OCI-LY1 (cell line): Measurements from ENCODE around the gene EDEM3.

Experiments
- H2AFZ ChIP-seq: fragments of 200-600 bp; sonication (generic), shearing (Covaris generic); 2 replicates; pipeline ENCODE4 v1.6.0; 2014; ENCODE audit warnings: antibody characterized with exemption, mild to moderate bottlenecking, low read length
- H3F3A ChIP-seq: fragments of 200-600 bp; sonication (generic), shearing (Covaris generic); 2 replicates; pipeline ENCODE4 v1.6.0; 2014; ENCODE audit warnings: mild to moderate bottlenecking, antibody characterized with exemption, low read length, moderate library complexity; ENCODE audit not compliant: insufficient read depth
- H3K27ac ChIP-seq: fragments of 200-600 bp; sonication (generic); 2 replicates; pipeline ENCODE4 v1.5.1; 2014; ENCODE audit warnings: low read length, mixed run types, mild to moderate bottlenecking, low read depth; ENCODE audit not compliant: poor library complexity, severe bottlenecking
- H3K27me3 ChIP-seq: fragments of 200-600 bp; sonication (generic); 2 replicates; pipeline ENCODE4 v1.6.0; 2014; ENCODE audit warnings: antibody characterized with exemption, mild to moderate bottlenecking, low read length, moderate library complexity; ENCODE audit not compliant: insufficient read depth
- H3K36me3 ChIP-seq: fragments of 200-600 bp; sonication (generic); 2 replicates; pipeline ENCODE4 v1.6.1; 2014; ENCODE audit warnings: mild to moderate bottlenecking, antibody characterized with exemption, low read length, moderate library complexity, mixed read lengths; ENCODE audit not compliant: insufficient read depth
- H3K4me1 ChIP-seq: fragments of 200-600 bp; sonication (generic); 2 replicates; pipeline ENCODE4 v1.5.1; 2014; ENCODE audit warnings: mild to moderate bottlenecking, low read length, moderate library complexity; ENCODE audit not compliant: insufficient read depth, severe bottlenecking
- H3K4me2 ChIP-seq: fragments of 200-600 bp; sonication (generic), shearing (Covaris generic); 2 replicates; pipeline ENCODE4 v1.6.1; 2014; ENCODE audit warnings: low read length
- H3K4me3 ChIP-seq: fragments of 200-600 bp; sonication (generic); 2 replicates; pipeline ENCODE4 v1.5.1; 2014; ENCODE audit warnings: low read length, low read depth, mild to moderate bottlenecking, mixed read lengths; ENCODE audit not compliant: poor library complexity, severe bottlenecking
- H3K79me2 ChIP-seq: fragments of 200-600 bp; shearing (Covaris generic); 2 replicates; pipeline ENCODE4 v1.6.1; 2016; ENCODE audit warnings: mixed run types, low read length, mixed read lengths; ENCODE audit not compliant: insufficient read depth
- H3K9ac ChIP-seq: fragments of 200-600 bp; sonication (generic), shearing (Covaris generic); 2 replicates; pipeline ENCODE4 v1.6.1; 2014; ENCODE audit warnings: mild to moderate bottlenecking, low read length, mixed read lengths
- H3K9me2 ChIP-seq: fragments of 200-600 bp; sonication (generic), shearing (Covaris generic); 2 replicates; pipeline ENCODE4 v1.6.1; 2014; ENCODE audit warnings: low read depth, mild to moderate bottlenecking, low read length, mixed read lengths
- H3K9me3 ChIP-seq: fragments of 200-600 bp; shearing (Covaris generic); 2 replicates; pipeline ENCODE4 v1.6.1; 2014; ENCODE audit warnings: low read length, mixed read lengths
- H4K20me1 ChIP-seq: fragments of 200-600 bp; sonication (generic), shearing (Covaris generic); 2 replicates; pipeline ENCODE4 v1.6.0; 2016; ENCODE audit warnings: mild to moderate bottlenecking, low read length; ENCODE audit not compliant: insufficient read depth
- CTCF ChIP-seq: fragments of 200-600 bp; sonication (generic), shearing (Covaris generic); IDR thresholded peaks from 2 replicates; pipeline ENCODE4 v1.5.1; 2017; ENCODE audit warnings: mild to moderate bottlenecking, antibody characterized with exemption, low read length, moderate library complexity, mixed read lengths
- EZH2 ChIP-seq: fragments of 200-600 bp; sonication (generic), shearing (Covaris generic); IDR thresholded peaks from 2 replicates; pipeline ENCODE4 v1.8.0; 2017; ENCODE audit warnings: borderline replicate concordance, mixed run types, mild to moderate bottlenecking, antibody characterized with exemption, low read length, moderate library complexity, mixed read lengths

Gene EDEM3

GRCh38 chr1:184775329-184775728, 20.7 kb upstream of the EDEM3 start:
- no peaks in the 10 kb centered on the region for H3K9me3 ChIP-seq
- H3F3A ChIP-seq, result no peaks in the 10 kb centered on the region
- no peaks in the 10 kb centered on the region for H3K4me1 ChIP-seq
- no peak for TF ChIP-seq EZH2
- TF ChIP-seq CTCF, result no peak
- no peaks in the 10 kb centered on the region for H3K36me3 ChIP-seq
- no peaks in the 10 kb centered on the region for H3K79me2 ChIP-seq
- H3K9ac ChIP-seq, result no peak overlapping the region
- no peak overlapping the region for H2AFZ ChIP-seq
- no peak overlapping the region for H3K4me3 ChIP-seq
- H4K20me1 ChIP-seq, result no peaks in the 10 kb centered on the region
- no peaks in the 10 kb centered on the region for H3K9me2 ChIP-seq
- no peak overlapping the region for H3K4me2 ChIP-seq
- H3K27ac ChIP-seq, result no peak overlapping the region
- H3K27me3 ChIP-seq, result no peaks in the 10 kb centered on the region

- Histone ChIP-seq H4K20me1 (no peaks in the 10 kb centered on the region), H2AFZ (no peak overlapping the region), H3K27ac (no peak overlapping the region), H3K4me3 (no peak overlapping the region), H3K36me3 (no peaks in the 10 kb centered on the region), H3K27me3 (no peaks in the 10 kb centered on the region), H3K79me2 (no peaks in the 10 kb centered on the region), H3K9ac (no peak overlapping the region), H3K9me2 (no peaks in the 10 kb centered on the region), H3K4me1 (no peaks in the 10 kb centered on the region), H3K4me2 (no peak overlapping the region), H3K9me3 (no peaks in the 10 kb centered on the region), H3F3A (no peaks in the 10 kb centered on the region)
- TF ChIP-seq EZH2 (no peak), CTCF (no peak)
These were observed 19.2 kb upstream of the EDEM3 start for GRCh38 chr1:184773762-184774320.

- Histone ChIP-seq H3K4me3 (no peak overlapping the region), H3K36me3 (no peaks in the 10 kb centered on the region), H3K4me2 (no peak overlapping the region), H3K27ac (no peak overlapping the region), H3K9me3 (no peaks in the 10 kb centered on the region), H3F3A (no peaks in the 10 kb centered on the region), H3K79me2 (no peaks in the 10 kb centered on the region), H4K20me1 (no peaks in the 10 kb centered on the region), H3K9me2 (no peaks in the 10 kb centered on the region), H2AFZ (no peak overlapping the region), H3K9ac (no peak overlapping the region), H3K4me1 (no peaks in the 10 kb centered on the region), H3K27me3 (no peaks in the 10 kb centered on the region)
- no peak for TF ChIP-seq CTCF
- no peak for TF ChIP-seq EZH2
These were observed 16.6 kb upstream of the EDEM3 start for GRCh38 chr1:184771190-184771691.
